ENCODE results near the gene THRSP. TPM values are rescaled to one million over a fixed set of nuclear protein-coding genes. Genes with fewer than 3 reads are reported as not detected.
"Not testable (repeated sequence)": the region's sequence is repeated elsewhere in the genome, so short reads cannot be mapped to it uniquely, and the experiment has no call there.

Gene THRSP
- total RNA-seq, result not detected

- no peak for DNase-seq
- intact Hi-C loops (cut with DNase I; ENCODE audit: low total_unique reads), result no loop called here
- Histone ChIP-seq H3K36me3 (peaks cover 0 to under 1% (median 0%) of the 10 kb centered on the region in 4 donors), H3K9me3 (no peaks in the 10 kb centered on the region), H3K27ac (no peak within 1 kb of the TSS), H3K27me3 (no peaks in the 10 kb centered on the region), H3K4me3 (no peak within 1 kb of the TSS), H3K4me1 (no peaks in the 10 kb centered on the region)
- no peak for TF ChIP-seq CTCF (IDR thresholded peaks at IDR 0.05)
- TF ChIP-seq POLR2AphosphoS5 (IDR thresholded peaks at IDR 0.05), result no peak
- TF ChIP-seq POLR2A (IDR thresholded peaks at IDR 0.05), result no peak
- no peak for TF ChIP-seq EP300 (IDR thresholded peaks at IDR 0.05; ENCODE audit: low read depth)
- WGBS, 2 donors (ENCODE audit: low coverage in 1 of 2), result 97% methylated on average over 14 of the region's 14 CpGs; no CpG with 5 or more reads in 1 of the 2 donors
- in situ Hi-C loops (cut with MboI; ENCODE audit: low pct_ligation_motif_present in 1 of 4, low pct_unique_long_range_greater_than_20kb in 1 of 4, low sequenced_read_pairs in 3 of 4), result no loop called here
Measured at GRCh38 chr11:78063440-78064181, at the start of gene THRSP. TSS of gene THRSP (plus strand) at chr11:78063861. CDS start at chr11:78063882, 21 bp downstream.

GRCh38 chr11:78014937-78015520 is 48.6 kb upstream of the THRSP start:
- H3K27ac ChIP-seq; intact Hi-C loops (cut with DNase I; ENCODE audit: low total_unique reads); H3K9me3 ChIP-seq; H3K4me1 ChIP-seq; H3K4me3 ChIP-seq; H3K36me3 ChIP-seq; H3K27me3 ChIP-seq; DNase-seq; in situ Hi-C loops (cut with MboI; ENCODE audit: low pct_ligation_motif_present in 1 of 4, low pct_unique_long_range_greater_than_20kb in 1 of 4, low sequenced_read_pairs in 3 of 4): not testable (repeated sequence)
- 69 to 79% methylated on average over 2 to 6 of the region's 6 CpGs for WGBS, 2 donors (ENCODE audit: low coverage in 1 of 2)

- no peaks in the 10 kb centered on the region for H3K27me3 ChIP-seq
- intact Hi-C loops (cut with DNase I; ENCODE audit: low total_unique reads) (no loop called here), in situ Hi-C loops (cut with MboI; ENCODE audit: low pct_ligation_motif_present in 1 of 4, low pct_unique_long_range_greater_than_20kb in 1 of 4, low sequenced_read_pairs in 3 of 4) (no loop called here)
- TF ChIP-seq POLR2AphosphoS5 (IDR thresholded peaks at IDR 0.05) (no peak), CTCF (IDR thresholded peaks at IDR 0.05) (no peak), POLR2A (IDR thresholded peaks at IDR 0.05) (no peak), EP300 (IDR thresholded peaks at IDR 0.05; ENCODE audit: low read depth) (no peak)
- no peak overlapping the region for H3K4me3 ChIP-seq
- H3K4me1 ChIP-seq, result no peaks in the 10 kb centered on the region
- no peak overlapping the region for H3K27ac ChIP-seq
- H3K36me3 ChIP-seq, result no peaks in the 10 kb centered on the region
- no peak for DNase-seq
- WGBS, 2 donors (ENCODE audit: low coverage in 1 of 2), result 82 to 83% methylated on average over 1 of the region's 1 CpG
- no peaks in the 10 kb centered on the region for H3K9me3 ChIP-seq
Measured at GRCh38 chr11:78015878-78016277, 47.8 kb upstream of the THRSP start.

- H3K27me3 ChIP-seq, result no peaks in the 10 kb centered on the region
- H3K36me3 ChIP-seq, result no peaks in the 10 kb centered on the region
- H3K27ac ChIP-seq, result no peak overlapping the region
- peaks cover 0 to 11% (median 2%) of the 10 kb centered on the region in 4 donors for H3K4me1 ChIP-seq
- H3K9me3 ChIP-seq, result no peaks in the 10 kb centered on the region
- intact Hi-C loops (cut with DNase I; ENCODE audit: low total_unique reads), result no loop called here
- TF ChIP-seq POLR2AphosphoS5 (IDR thresholded peaks at IDR 0.05) (no peak), POLR2A (IDR thresholded peaks at IDR 0.05) (no peak), EP300 (IDR thresholded peaks at IDR 0.05; ENCODE audit: low read depth) (no peak), CTCF (IDR thresholded peaks at IDR 0.05) (no peak)
- H3K4me3 ChIP-seq, result no peak overlapping the region
- in situ Hi-C loops (cut with MboI; ENCODE audit: low pct_ligation_motif_present in 1 of 4, low pct_unique_long_range_greater_than_20kb in 1 of 4, low sequenced_read_pairs in 3 of 4), result no loop called here
- no peak for DNase-seq
- WGBS, 2 donors (ENCODE audit: low coverage in 1 of 2), result 54 to 68% methylated on average over 3 to 4 of the region's 4 CpGs
Measured at GRCh38 chr11:78019808-78020207, 43.9 kb upstream of the THRSP start.
